ENCODE measurements around the gene RCVRN. TPM values are rescaled to one million over a fixed set of nuclear protein-coding genes. Genes with fewer than 3 reads are reported as not detected.

The RCVRN gene
- total RNA-seq, 1 experiment from 2014 or later, result not detected

GRCh38 chr17:9907883-9908648 lies 3.0 kb upstream of the RCVRN start:
- H3K36me3 ChIP-seq, result no peaks in the 10 kb centered on the region
- H3K9me3 ChIP-seq, result no peaks in the 10 kb centered on the region
- DNase-seq, result no peak
- no peaks in the 10 kb centered on the region for H3K27me3 ChIP-seq
- H3K4me3 ChIP-seq, result no peak overlapping the region

DNA sequence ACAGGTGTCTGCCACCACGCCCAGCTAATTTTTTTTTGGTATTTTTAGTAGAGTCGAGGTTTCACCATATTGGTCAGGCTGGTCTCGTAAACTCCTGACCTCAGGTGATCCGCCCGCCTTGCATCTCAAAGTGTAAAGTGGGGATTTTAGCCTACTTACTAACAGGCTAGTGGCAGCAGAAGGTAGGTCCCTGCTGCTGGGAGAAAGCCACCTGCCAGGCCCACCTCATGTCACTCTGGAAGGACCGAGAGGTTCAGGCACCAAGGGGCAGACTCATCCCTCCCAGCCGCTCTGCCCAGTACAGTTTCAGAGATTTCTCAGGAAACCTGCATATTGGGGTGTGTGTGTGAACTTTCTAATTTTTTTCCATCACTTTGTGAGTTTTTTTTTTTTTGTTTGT lies 2.1 kb upstream of the RCVRN start:
- H3K36me3 ChIP-seq, result no peaks in the 10 kb centered on the region
- no peak overlapping the region for H3K4me3 ChIP-seq
- no peak for DNase-seq
- H3K27me3 ChIP-seq, result no peaks in the 10 kb centered on the region
- no peaks in the 10 kb centered on the region for H3K9me3 ChIP-seq

- Histone ChIP-seq H3K4me3 (no peak overlapping the region), H3K9me3 (no peaks in the 10 kb centered on the region), H3K36me3 (no peaks in the 10 kb centered on the region), H3K27me3 (no peaks in the 10 kb centered on the region)
- no peak for DNase-seq
Measured at GRCh38 chr17:9906616-9907015, 1.5 kb upstream of the RCVRN start.

DNA sequence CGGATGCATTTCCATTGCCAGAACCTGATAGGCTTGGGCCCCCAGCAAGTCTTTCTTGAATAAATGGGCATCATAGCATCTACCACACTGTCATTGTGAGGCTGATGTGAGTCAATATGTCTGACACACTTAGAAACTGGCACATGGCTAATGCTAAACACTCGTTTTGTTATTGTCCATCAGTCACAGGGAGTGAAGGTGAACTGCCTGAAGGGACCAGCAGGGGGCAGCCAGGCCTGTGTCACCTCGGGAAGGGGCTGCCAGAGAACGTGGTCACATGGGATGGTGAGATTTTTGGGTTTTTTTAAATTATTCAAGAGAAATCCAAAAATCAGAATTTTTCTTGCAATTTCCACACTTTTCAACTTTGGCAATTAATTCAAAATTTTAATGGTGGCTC lies 831 bp upstream of the RCVRN start:
- H3K9me3 ChIP-seq, result no peaks in the 10 kb centered on the region
- no peaks in the 10 kb centered on the region for H3K27me3 ChIP-seq
- no peak overlapping the region for H3K4me3 ChIP-seq
- peak; percentile 52 for DNase-seq
- no peaks in the 10 kb centered on the region for H3K36me3 ChIP-seq

DNA sequence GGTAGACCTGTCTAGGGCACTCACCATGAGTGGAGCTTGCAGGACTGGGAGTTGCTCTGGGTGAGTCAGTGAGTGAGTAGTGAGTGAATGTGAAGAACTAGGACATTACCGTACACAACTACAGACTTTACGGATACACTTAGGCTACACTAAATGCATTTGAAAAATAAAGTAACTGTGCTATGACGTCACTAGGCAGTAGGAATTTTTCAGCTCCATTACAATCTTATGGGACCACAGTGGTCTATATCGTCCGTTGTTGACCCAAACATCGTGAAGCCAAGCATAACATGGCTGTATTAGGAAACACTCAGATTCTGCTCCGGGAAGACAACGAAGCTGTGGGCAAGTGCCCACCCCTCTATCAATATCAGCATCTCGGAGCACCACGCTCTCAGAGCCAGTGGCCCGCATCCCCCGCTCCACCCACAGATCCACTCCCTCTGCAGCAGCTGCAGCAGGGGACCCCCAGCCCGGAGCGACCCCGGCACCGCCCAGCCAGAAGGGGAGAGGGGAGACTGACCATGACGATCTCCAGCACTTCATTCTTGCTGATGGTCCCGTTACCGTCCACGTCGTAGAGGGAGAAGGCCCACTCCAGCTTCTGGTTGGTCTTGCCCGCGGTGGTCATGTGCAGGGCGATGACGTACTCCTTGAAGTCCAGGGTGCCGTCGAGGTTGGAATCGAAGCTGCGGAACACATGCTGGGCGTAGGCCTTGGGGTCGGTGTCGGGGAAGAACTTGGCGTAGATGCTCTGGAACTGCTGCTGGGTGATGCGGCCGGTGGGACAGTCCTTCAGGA lies 594 bp downstream of the RCVRN start:
- no peak for DNase-seq
- H3K36me3 ChIP-seq, result no peaks in the 10 kb centered on the region
- H3K4me3 ChIP-seq, result no peak overlapping the region
- H3K9me3 ChIP-seq, result no peaks in the 10 kb centered on the region
- no peaks in the 10 kb centered on the region for H3K27me3 ChIP-seq

DNA sequence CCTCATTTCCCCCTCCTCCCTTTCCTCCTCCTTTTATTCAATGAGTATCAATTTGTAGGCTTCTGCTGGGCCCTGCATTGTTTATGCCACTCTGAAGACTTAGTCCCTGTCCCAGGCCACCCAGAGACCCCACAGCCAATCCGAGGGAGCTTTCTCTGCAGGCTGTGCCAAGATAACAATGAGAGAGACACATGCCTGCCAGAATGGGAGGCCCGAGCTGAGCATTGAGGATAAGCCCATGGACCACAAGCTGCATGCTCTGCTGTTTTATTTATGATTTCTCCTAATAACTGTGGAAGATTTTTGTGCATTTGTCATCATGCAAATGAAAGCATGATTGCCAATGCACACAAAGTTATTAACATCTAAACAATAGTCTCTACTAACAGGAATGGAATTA lies 3.0 kb downstream of the RCVRN start:
- no peaks in the 10 kb centered on the region for H3K36me3 ChIP-seq
- H3K4me3 ChIP-seq, result no peak overlapping the region
- no peak for DNase-seq
- H3K9me3 ChIP-seq, result no peaks in the 10 kb centered on the region
- H3K27me3 ChIP-seq, result no peaks in the 10 kb centered on the region

GRCh38 chr17:9900784-9901183 lies 4.3 kb downstream of the RCVRN start:
- H3K9me3 ChIP-seq, result no peaks in the 10 kb centered on the region
- no peak overlapping the region for H3K4me3 ChIP-seq
- no peaks in the 10 kb centered on the region for H3K27me3 ChIP-seq
- H3K36me3 ChIP-seq, result no peaks in the 10 kb centered on the region
- DNase-seq, result peak; percentile 47

GRCh38 chr17:9900044-9900594 lies 5.0 kb downstream of the RCVRN start:
- H3K27me3 ChIP-seq, result no peaks in the 10 kb centered on the region
- no peak overlapping the region for H3K4me3 ChIP-seq
- no peaks in the 10 kb centered on the region for H3K9me3 ChIP-seq
- DNase-seq, result no peak
- no peaks in the 10 kb centered on the region for H3K36me3 ChIP-seq

DNA sequence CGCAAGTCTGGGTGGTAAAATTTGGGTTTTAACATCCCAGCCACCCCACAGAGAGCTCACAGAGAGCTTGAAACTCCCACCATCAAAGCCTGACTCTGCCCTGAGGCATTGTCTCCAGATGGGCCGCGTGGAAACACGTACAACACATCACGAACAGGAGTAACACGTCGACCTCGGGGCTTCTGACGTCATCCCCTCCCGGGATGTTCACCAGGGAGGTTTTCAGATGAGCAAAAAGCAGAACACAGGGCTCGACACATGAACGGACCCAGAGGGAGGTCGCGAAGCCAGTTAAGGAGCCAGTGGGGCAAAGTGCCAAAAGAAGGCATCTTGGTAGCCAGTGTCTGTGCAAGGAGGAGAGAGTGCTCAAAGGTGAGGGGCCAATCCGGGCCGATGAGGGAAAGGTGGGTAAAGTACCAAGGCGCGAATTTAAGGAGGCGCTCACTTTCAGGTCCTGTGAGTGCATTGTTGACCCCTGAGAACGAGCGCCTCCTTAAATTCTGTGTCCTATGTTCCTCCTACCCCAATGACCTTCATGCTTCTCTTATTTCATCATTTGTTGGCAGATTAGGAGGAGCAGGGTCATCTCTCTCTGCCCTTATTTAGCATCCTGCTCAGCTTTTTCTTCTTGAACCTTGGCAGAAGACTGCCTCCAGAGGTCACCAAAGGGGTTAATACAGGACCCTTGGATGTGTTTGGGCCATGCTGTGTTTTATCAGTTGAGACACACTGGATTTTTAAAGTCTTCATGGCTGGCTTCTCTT lies 5.6 kb downstream of the RCVRN start:
- Histone ChIP-seq H3K36me3 (no peaks in the 10 kb centered on the region), H3K4me3 (no peak overlapping the region), H3K27me3 (no peaks in the 10 kb centered on the region), H3K9me3 (no peaks in the 10 kb centered on the region)
- no peak for DNase-seq

DNA sequence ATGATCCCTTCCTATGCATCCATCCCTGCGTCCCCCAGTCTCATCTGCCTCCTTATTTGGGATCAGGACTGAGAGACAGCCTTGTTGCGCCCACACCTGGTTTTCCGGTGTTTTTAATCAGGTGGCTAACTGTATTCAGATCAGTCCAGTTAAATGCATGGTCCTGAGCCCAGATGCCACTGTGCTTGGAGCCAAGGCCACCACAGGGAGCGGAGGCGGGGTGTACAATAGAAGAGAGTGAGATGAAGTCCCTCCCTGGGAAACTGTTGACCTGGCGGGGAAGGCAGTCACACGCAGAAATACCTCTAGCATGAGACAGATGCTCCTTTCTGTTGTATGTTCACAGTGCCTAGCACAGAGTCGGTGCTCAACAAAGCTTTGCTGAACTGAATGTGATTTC lies 6.3 kb downstream of the RCVRN start:
- DNase-seq, result no peak
- H3K36me3 ChIP-seq, result no peaks in the 10 kb centered on the region
- no peaks in the 10 kb centered on the region for H3K27me3 ChIP-seq
- no peaks in the 10 kb centered on the region for H3K9me3 ChIP-seq
- no peak overlapping the region for H3K4me3 ChIP-seq

DNA sequence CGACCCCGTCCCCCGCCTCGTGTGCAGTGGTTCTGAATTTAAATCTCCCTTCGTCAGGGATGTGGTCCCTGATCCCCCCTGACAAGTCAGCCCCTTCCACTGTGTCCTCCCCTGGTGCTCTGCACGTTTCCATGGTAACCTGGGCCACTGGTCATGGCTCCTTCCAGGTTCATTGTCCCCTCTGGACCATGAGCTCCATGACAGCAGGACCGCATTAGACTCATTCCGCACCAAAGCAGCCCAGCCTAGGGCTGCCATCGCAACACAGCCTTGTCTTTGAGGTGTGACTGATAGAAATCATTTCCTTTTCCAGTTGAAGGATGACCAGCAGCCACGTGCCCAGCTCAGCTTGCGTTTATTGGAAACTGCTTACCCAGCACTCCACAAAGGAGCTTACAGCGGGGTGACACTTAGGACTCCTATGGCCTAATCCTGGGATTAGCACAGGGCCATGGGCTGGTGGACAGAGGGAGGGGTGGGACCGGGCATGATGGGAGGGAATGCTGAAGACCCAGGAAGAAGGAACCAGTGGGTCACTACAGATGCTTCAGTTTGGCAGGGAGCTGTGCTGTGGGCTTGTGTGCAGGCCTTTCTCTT lies 7.6 kb downstream of the RCVRN start:
- Histone ChIP-seq H3K27me3 (no peaks in the 10 kb centered on the region), H3K9me3 (no peaks in the 10 kb centered on the region; the same call in 1 of the 2 replicates), H3K4me3 (no peak overlapping the region), H3K36me3 (no peaks in the 10 kb centered on the region)
- DNase-seq, result no peak

- DNase-seq, result no peak
- Histone ChIP-seq H3K4me3 (no peak overlapping the region), H3K9me3 (no peaks in the 10 kb centered on the region; the same call in 1 of the 2 replicates), H3K36me3 (no peaks in the 10 kb centered on the region), H3K27me3 (no peaks in the 10 kb centered on the region)
Measured at GRCh38 chr17:9895923-9896322, 9.1 kb downstream of the RCVRN start.

DNA sequence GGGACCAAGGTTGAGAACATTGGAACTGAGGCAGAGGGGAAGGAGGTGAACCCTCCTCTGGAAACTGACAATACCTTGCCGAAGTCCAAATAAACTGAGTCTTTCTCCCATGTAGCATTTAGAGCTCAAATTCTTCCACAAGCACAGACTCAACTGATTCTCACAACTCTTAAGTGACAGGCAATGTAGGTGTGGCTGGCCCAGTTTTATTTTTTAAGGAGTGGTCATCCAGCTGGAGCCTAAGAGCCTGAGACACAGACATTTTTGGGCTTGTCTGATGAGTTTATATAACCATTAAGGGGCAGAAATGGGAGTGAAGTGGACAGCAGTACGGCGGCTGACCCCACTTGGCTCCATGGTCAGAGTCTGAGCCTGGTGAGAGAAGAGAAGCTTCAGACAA lies 10.8 kb downstream of the RCVRN start:
- Histone ChIP-seq H3K9me3 (no peaks in the 10 kb centered on the region; the same call in 1 of the 2 replicates), H3K36me3 (no peaks in the 10 kb centered on the region), H3K4me3 (no peak overlapping the region), H3K27me3 (no peaks in the 10 kb centered on the region)
- no peak for DNase-seq

- Histone ChIP-seq H3K27me3 (no peaks in the 10 kb centered on the region), H3K4me3 (no peak overlapping the region), H3K36me3 (no peaks in the 10 kb centered on the region), H3K9me3 (no peaks in the 10 kb centered on the region; the same call in 1 of the 2 replicates)
- no peak for DNase-seq
Measured at GRCh38 chr17:9893411-9894012, 11.6 kb downstream of the RCVRN start.

- peak; percentile 39 for DNase-seq
- H3K4me3 ChIP-seq, result no peak overlapping the region
- H3K36me3 ChIP-seq, result no peaks in the 10 kb centered on the region
- no peaks in the 10 kb centered on the region for H3K27me3 ChIP-seq
- H3K9me3 ChIP-seq, result peaks cover 2% of the 10 kb centered on the region
Measured at GRCh38 chr17:9890124-9890523, 14.9 kb downstream of the RCVRN start.

DNA sequence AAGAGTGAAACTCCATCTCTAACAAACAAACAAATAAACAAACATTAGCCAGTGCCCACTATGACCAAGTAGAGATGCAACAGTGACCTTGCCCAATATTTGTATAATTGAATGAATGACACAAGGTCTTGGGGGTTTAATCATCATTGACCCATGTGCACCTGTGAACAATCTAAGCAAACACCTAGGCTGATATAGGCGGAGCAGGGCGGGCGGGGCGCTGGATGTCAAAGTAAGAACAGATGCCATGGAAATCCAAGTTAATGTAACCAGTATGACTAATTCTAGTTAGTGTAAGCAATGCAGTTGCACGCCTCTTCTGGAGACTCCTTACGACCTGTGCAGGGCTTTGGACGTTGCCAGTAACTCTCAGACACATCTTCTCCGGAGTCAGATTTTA lies 17.6 kb downstream of the RCVRN start:
- no peak for DNase-seq
- H3K27me3 ChIP-seq, result no peaks in the 10 kb centered on the region
- H3K4me3 ChIP-seq, result no peak overlapping the region
- H3K9me3 ChIP-seq, result peaks cover 22% of the 10 kb centered on the region
- no peaks in the 10 kb centered on the region for H3K36me3 ChIP-seq
